HG03196 (cell line): ENCODE results near the gene LRRFIP1.

Source experiments
- ATAC-seq: cut with Tn5 transposase; IDR thresholded peaks from one replicate; pipeline ENCODE4 v1.9.1; 2021; ENCODE audit not compliant: unreplicated experiment

LRRFIP1 gene

DNA sequence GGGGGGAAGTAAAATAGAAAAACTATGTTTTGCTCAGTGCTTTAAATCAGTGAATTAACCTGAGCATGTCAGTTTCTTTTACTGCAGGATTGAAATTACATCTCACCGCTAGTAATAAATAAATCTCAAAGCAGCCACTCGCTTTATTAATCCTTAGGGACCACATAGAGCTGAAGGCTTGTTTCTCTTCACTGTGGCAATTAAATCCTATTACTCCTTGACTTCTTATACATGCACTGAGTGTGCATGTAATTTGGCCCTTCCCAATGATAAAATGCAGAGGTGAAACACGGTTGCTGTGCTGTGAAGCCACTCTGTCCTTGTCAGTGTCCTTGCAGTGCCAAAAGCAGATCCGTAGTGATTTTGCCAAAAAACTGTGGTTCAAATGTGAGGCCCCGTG is 94.1 kb downstream of the LRRFIP1 start:
- no peak for ATAC-seq

DNA sequence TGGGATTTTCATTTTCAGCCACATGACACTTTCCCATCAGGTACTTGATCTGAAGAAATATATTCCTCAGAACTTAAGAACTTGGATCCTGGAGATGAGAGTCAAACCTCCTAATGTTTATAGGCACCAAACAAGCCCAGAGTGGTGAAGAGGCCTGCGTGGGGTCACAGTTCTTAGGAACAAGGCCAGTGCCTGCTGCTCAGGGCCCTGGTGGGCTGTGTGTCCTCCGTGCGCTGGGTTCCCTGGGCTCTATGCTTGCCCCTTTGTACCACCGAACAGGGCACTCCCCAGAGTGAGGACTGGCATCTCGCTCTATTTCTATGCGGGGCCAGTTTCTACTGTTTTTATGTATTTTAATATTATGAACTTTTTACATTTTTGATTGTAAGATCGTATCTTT is 95.2 kb downstream of the LRRFIP1 start:
- no peak for ATAC-seq

DNA sequence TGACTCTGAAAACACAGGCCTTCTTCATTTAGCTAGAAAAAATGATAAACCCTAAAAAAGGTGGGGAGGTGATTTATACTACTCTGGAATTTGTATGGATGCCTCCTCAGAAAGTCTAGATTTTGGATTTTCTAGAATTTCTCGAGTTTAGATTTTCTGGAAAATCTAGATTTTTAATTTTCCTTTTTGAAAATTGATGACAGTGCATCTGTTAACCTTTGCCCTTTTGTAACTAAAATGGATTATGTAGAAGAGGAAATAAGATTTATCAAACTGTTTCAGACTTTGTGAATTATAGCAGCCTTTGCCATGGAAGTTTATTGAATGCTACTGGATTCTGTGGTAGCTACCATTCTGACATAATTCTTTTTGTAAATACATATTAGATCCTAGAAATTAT is 95.6 kb downstream of the LRRFIP1 start:
- no peak for ATAC-seq

DNA sequence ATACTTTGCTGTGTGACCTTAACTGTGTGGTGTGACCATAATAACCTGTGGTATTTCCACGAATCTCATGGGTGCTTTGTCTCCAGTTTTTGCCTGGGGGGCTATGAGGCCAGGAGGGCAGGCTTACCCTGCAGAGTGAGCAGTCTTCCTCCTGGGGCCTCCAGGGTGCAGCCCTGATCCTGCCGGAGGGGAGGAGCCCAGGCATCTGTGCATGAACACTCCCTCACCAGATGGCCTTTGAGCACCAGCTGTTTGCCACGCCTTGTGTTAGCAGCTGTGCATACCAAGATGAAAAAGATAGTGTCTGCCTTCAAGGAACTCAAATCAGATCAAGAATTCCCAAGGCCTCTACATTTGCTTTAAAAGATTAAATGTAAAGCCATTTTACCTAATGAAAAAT is 96.2 kb downstream of the LRRFIP1 start:
- ATAC-seq = no peak

DNA sequence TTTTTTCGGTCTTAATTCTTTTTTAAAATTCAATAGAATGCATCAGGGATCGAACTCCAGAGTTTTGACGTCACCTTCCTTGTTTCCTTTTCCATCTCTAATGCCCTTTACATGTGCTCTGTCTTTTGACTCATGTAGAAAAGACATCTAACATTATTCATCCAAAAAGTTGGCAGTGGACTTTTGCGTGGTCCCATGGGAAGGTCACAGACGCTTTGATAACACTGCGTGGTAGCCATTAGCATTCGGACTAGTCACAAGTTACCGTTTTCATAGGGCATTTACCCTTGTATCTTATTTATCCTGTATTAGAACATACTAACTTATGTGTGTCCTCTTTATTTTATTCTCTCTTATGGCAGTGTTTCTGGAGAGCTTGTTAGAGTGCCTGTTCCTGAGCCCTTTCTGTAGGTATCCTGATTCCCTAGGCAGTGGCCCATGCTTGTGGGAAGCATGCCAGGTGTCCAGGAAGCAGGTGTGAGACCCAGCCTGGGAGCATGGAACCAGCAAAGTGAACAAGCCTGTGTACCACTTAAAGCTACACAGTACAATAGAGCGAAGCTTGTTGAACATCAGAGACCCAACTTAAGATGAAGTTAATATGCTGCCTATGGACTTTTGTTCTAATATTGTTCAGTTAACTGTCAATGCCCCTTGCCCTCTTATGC is 97.6 kb downstream of the LRRFIP1 start:
- ATAC-seq = no peak

DNA sequence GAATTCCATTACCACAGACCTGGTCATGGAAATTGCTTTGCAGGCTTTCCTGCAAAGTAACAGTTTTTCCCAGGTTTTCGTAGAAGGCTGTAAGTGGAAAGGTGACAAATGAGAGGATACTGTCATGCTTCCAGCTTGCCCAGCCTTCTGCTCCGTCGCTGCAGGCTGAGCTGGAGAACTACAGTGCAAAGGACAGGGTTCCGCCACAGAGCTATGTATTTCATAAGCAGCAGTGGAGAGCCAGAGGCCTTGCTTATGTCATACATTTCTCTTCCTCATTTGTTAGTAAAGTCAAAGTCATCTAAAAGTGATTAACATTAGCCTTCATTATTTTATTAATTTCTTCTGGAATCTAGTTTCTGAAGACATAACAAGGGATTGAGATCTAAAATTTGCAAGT is 98.3 kb downstream of the LRRFIP1 start:
- no peak for ATAC-seq

DNA sequence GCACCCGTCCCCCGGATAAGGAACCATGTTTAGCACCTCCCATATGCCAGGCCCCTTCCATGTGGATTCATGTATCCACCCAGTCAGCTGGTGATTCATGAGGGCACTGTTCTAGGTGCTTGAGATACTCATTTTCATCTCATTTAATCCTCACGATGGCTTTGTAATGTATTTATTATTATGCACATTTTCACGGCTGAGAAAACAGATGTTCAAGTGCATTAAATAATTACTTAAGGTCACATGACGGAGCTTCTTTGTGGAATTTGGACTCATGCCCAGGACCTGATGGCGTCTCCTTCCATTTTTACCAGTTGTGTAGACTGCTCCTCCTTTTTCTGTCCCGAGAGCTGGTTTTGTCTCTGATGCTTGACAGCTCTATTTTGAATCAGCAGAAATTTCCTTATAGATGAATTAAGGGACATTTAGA is 99.0 kb downstream of the LRRFIP1 start:
- no peak for ATAC-seq

DNA sequence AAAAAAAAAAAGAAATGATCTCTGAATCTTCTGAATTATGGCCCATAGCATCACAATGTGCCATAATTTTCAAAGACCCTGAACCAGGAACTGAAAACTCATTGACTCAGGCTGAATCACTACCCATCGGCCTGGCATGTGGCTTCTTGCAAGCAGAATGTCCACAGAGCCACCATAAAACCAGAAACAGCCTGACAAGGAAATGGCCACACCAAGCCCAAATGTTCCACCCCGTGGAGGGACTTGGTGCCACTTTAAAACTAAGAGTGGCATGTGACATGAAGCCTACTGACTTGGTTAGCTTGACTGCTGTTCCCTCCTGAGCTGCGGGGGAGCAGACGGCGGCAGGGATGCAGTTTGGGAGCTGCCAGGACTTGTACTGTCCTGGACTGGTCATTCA is 100.0 kb downstream of the LRRFIP1 start:
- no peak for ATAC-seq

DNA sequence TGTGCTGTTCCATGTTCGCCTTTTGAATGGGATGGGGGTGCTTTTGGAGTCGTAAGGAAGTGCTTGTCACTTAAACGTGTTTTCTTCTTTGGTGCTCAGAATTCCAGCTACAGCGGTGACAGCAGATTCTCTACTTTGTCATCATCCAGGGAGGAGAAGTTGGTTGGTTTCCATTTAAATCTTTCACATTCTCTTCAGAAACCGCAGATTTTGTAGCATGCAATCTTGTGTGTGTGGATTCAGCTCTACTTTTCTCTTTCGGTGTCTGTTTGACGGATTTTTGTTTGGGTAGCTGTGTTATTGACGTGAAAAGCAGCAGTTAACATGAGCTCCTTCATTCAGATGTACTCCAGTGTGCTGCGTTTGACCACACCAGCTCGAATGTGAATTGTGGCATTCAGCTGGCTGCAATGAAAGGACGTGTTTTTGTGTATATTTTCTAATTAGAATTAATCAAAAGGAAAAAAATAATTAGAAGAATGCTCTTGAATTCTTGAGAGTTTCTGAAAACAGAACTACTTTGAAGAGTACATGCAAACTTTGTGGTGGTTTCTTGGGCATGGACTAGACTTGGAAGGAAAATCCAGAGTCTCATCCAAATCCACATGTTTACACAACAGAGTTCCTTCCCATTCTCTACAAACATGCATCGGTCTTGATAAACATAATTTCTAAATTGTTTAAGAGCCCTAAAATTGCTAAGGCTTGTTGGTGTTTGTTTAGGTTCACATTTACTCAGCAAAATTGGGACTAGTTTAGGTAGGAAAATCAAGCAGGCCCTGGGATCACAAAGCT is 102.5 kb downstream of the LRRFIP1 start:
- ATAC-seq = no peak

DNA sequence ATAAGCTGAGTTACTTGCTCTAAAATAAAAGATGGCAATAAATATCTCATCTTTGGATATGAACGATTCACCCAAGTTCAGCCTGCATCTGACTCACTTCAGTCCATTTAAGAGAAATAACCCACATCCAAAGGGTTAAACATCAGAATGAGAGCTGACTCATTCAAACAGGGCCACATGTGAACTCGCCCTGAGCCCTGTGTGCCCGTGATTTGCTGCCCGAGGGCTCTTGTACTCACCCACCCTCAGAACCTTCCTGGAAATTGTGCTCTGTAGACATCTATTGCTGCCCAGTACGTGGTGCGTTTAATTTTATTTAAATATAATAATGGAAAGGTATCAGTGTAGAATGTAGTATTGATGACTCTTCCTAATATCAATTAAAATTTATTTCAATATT is 104.3 kb downstream of the LRRFIP1 start:
- ATAC-seq = no peak

DNA sequence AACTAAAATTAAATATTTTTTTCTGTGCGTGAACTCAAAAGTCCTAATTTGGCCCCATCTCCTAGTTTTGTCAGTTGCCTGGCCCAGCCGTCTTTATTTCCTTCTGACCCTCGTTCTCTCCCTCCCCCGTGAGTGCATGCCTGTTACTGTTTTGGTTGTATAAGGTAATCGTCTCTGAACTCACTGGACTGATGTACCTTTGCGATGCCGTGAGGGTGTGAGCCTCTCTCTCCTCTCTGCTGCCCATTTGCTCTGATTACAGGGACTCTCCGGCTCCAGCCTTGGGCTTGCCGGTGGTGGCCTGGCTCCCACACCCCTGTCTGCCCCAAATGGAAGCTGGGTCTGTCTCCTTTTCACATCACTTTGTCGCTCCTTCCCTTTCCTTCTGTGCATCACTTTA is 104.7 kb downstream of the LRRFIP1 start:
- no peak for ATAC-seq

DNA sequence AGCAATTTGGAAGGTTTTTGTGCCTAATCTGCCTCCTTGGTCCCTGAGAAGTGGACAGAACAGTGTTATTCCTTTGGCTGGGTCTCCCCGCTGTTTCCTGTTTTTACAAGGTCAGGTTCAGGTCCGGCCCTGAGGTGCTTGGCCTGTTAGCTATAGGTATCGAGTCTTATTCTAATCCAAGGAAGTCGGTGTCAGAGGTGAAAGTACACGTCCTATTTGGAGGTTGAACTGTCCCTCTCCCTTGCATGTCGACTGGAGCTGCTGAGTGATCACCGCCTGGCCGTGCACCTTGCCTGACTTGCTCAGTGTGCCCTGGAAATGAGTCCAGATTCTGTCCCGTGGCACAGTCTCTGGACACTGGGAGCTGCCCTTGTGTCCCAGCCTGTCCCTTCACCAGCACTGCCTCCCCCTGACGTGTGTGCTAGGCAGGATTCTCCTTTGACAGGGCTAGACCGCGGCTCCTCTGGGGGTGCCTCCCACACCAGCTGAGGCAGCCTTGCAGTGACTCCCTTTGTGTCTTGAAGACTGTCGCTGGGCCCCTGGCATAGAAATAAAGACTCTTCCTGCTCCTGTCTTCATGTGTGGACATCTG is 105.5 kb downstream of the LRRFIP1 start:
- no peak for ATAC-seq

DNA sequence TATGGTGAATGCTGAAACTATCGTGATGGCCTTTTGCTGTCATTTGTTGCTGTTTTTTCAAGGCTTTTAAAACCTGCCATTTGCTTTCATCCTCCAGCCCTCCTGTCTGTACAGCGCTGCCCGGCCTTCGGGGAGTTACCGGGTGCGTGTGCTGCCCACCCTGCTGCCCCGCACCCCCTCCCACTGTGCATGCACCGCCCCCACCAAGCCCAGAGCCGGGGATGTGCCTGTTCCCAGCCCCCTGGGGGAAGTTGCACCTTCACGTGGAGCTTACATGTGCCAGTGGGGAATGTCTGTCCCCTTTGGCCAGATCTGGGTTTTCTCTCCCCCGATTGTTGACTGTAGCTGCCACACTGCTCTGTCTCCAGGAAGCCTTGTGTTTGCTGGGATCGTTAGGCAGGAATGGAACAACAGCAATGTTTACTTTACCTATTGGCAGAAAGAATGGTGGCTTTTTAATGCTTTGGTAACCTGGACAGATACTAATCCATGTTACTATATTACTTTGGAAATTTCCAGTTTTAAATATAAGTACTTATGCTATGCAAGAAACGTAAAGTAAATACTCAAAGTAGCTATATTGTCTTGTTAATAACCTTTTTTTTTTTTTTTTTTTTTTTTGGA is 106.4 kb downstream of the LRRFIP1 start:
- ATAC-seq = no peak

DNA sequence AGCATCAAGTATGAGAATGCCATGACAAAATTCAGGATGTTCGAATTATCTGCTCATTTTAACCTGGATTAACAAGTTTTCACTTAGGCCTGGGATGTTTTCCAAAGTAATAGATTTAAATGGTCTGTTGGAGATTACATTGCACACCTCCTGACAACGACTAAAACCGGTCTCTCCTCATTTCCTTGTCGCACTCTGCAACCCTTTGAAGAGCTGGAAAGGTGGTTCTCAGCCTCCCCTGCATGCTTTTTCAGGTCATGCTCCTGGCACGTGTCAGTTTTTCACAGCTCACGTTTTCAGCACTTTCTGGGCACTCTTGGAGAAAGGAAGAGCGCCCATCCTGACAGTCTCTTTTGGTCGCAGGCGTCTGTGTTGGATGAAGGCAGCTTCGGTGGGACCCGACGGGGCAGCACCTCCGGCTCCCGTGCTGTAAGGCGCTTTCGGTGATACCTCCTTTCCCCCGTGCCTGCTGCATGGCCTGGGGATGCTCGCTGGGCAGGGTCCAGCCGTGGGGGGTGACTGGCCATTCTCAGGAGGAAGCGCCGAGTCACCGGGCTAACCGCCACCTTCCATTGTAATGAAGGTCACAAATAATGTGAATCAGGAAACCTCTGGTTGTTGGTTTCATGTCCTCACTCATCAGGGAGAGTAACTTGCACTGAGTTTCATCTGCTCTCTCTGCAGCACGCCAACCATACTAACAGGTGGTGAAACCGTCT is 107.7 kb downstream of the LRRFIP1 start:
- no peak for ATAC-seq

DNA sequence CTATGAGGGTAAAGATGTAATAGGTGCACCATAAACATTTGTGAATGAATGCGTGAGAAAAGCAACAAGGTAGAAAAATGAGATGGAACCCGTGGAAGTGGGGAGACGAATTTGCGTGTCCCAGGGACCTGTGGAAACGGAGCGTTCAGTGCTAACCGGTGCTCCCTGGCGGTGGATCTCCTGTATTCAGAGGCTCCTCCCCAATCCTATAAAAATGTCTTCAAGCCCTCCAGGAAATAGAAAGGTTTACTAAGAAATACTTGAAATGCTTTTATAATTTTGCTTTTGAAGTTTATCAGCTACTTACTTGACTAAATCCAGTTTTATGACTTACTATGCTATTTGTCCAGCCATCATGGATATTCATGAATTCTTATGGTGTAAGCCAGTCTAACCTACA is 108.4 kb downstream of the LRRFIP1 start:
- no peak for ATAC-seq

DNA sequence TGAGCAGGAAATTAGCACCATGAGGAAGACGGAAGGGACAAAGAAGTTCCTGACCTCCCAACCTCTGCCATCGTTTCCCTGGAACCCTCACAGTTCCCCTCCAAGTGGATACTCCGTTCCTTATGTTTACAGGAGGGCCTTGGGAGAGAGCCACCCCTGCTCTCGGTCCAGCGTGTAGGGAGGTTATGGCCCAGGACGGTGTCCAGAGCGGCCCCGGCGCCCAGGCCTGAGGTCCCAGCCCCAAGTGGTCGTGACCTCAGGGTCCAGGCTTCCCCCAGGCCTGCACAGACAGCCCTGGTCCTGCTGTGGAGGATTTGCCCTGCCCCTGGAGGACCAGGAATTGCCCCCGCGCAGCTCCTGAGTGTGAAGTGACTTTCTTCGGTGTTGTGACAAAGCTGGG is 109.4 kb downstream of the LRRFIP1 start:
- no peak for ATAC-seq

DNA sequence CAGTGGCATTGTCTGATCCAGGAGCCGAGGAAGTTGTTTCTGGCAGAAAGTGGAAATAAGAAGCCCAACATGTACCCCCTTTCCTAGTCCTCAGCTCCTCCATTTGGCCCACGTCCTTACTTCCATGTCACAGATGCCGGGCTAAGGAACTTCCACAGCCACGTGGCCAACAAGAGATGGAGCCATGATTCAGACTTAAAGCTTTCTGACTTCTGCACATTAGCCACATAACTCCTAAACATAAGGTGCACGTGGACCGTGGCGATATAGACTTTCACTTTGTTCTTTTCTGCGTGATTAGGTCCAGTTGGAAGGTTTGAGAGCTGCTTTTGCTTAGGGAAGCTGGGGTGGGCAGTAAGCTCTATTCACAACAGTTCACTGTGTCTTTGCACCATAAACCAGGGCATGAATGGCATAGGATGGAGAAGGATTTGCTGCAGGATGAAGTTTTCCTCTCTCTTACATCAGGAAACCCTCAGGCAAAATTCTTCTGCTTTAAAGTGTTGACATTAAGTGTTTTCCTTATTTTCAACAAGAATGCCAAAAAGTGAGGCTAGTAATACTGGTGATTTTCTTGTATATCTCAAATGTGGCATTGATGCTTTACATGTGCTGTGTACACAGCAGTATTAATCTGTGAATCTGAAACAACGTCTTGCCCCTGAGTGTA is 109.9 kb downstream of the LRRFIP1 start:
- no peak for ATAC-seq

DNA sequence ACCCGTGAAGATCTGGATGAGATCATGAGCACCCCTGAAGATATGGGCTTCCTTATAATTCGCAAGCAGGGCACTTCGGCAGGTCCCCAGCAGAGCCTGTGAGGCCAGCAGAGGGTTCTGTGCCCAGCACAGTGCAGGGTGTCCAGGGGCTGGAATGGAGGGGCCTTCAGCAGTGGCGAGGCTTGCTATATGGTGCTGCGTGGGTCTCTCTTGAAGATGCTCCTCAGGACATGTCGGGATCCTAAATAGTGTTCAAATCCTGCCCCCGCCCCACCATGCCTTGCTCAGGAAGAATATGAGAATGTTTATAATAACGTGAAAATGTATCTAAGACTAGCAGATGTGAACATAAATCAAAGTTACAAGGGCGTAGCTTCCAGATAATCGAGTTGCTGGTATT is 110.9 kb downstream of the LRRFIP1 start:
- no peak for ATAC-seq

DNA sequence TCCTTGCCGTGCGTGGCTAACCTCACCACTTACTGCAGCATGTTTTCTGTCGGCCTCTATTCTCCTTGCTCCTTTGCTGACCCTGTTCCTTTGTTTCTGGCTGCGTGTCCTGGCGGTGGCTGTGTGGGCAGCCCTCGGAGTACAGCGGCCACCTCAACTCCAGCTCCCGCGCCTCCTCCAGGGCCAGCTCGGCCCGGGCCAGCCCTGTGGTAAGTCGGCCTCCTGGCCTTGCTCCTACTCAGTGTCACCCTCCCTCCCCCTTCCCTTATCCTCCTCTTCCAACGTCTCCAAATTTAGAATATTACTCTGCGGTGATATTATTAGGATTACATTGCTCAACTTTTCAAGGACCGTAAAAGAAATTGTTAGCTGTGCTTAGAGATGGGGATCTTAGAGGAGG is 111.7 kb downstream of the LRRFIP1 start:
- no peak for ATAC-seq

DNA sequence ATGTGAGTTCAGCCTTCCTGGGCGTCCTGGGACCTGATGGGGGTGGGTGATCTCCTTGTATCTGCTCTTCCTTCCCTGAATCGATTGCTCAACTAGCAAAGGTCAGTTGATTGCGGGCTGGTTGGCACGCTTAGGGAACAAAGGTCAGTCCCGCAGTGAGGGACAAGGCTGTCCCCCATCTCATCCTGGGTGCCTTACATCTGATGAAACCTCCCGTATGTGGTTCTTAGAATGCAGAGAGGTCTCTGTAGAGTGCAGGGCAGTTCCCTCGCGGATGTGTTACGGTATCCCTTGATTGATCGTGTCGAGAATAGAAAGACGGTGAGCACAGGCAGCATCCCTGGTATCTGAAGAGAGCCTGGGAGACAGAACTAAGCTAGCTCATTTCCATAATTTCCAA is 114.8 kb downstream of the LRRFIP1 start:
- no peak for ATAC-seq

DNA sequence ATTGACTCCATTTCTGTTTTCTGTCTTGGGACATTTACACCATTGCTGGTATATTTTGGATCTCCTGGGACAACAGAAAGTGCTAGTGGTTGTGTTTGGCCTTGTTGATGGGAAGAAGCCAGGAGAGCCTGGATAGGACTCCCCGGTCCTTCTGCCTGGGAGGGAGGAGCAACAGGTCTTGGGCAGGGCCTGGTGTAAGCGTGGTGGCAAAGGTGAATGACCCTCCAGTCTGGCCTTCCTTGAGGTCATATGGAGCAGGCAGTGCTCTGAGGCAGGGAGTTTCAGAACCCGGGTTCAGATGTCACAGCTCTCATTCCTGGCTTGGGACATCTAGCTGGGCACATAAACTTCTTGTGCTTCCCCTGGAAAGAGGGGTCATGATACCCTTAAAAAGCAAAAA is 115.2 kb downstream of the LRRFIP1 start:
- no peak for ATAC-seq
